Right lobe of liver (tissue), 6 donors: ENCODE data around the gene EVA1C. TPM values are rescaled to one million over a fixed set of nuclear protein-coding genes. Genes with fewer than 3 reads are reported as not detected.
A peak's percentile ranks its signal among the peaks of the same experiment; 100 is the strongest.

Experiments used
- ATAC-seq, 4 donors: fragments of 200-7000 bp; cut with Tn5 transposase; one replicate each; pipeline ENCODE4 v1.9.1; 2020; ENCODE audit warnings: mild to moderate bottlenecking in 4 of 4, moderate library complexity in 4 of 4
- DNase-seq, 3 donors: peaks; one replicate each; pipeline ENCODE4 v3.0.0-alpha.2; 2020
- H3K27ac ChIP-seq, 3 donors: fragments of 200-600 bp; one replicate each; pipeline ENCODE4 v1.8.0; 2022
- H3K27me3 ChIP-seq, 2 donors: fragments of 200-600 bp; one replicate each; pipeline ENCODE4 v1.8.0; 2022
- H3K36me3 ChIP-seq, 4 donors: fragments of 200-600 bp; sonication (generic) in 1 of 4; one replicate each; pipeline versions ENCODE4 v1.5.1 to v1.8.0; 2017 to 2022; ENCODE audit warnings: control low read depth in 1 of 4
- H3K4me1 ChIP-seq, 4 donors: fragments of 200-600 bp; sonication (generic) in 1 of 4; one replicate each; pipeline versions ENCODE4 v1.5.1 to v1.8.0; 2017 to 2022; ENCODE audit warnings: control low read depth in 1 of 4
- H3K4me3 ChIP-seq, 3 donors: fragments of 200-600 bp; one replicate each; pipeline ENCODE4 v1.8.0; 2022
- H3K9me3 ChIP-seq, 4 donors: fragments of 200-600 bp; sonication (generic) in 1 of 4; one replicate each; pipeline versions ENCODE4 v1.5.1 to v1.8.0; 2017 to 2022; ENCODE audit warnings: control low read depth in 1 of 4
- POLR2A ChIP-seq: fragments of 450-650 bp; IDR thresholded peaks from one replicate; pipeline ENCODE4 v1.6.1; 2017; ENCODE audit warnings: antibody characterized with exemption, mild to moderate bottlenecking
- WGBS: methylation state at CpG from one replicate; pipeline ENCODE4 v1.1.6; 2018; ENCODE audit warnings: low coverage, low lambda C conversion rate; ENCODE audit not compliant: insufficient coverage; ENCODE audit errors: missing lambda C conversion rate; 5-methylcytosine and 5-hydroxymethylcytosine counted together
- intact Hi-C, 2 donors: fragments of 100-400 bp; cut with DNase I; formaldehyde crosslinking; loops; one replicate each; pipeline versions ENCODE4 v1.11.2 to v1.14.1; 2022
- total RNA-seq, 6 experiments: library from RNA; depleted of rRNA in 2 of 6; stranded (reverse); fragments of >200 nt in 2 of 6; fragmentation: NEBNext Ultra II Directional in 3 of 6; extraction: Animal tissue kit (Norgen Biotek cat#: 25700) in 3 of 6; gene quantifications; one replicate each; pipeline versions ENCODE4 v1.1.0 to v1.2.4, GENCODE V29; 2016 to 2023
- TF ChIP-seq, protein P1 (sequence below), 4 donors: fragments of 200-600 bp in 3 of 4; fragments of 450-650 bp in 1 of 4; IDR thresholded peaks; one replicate each; pipeline versions ENCODE4 v1.5.1 to v1.8.0; 2016 to 2022; ENCODE audit warnings: antibody characterized with exemption in 4 of 4, mild to moderate bottlenecking in 2 of 4
- donor health status: DM: no; HTN: yes; CAD: no.
- donor health status: DM: no; HTN: no; CAD: no.
- donor health status: DM: no; HTN: no; CAD: no.
- donor health status: DM: no; HTN: yes; CAD: no.
- donor health status: DM: no; HTN: yes; CAD: no.

Gene EVA1C
- total RNA-seq, 6 experiments from 2014 or later, result 2.4 to 5.9 (median 4.2) TPM

- Histone ChIP-seq H3K27me3 (no peaks in the 10 kb centered on the region), H3K36me3 (peaks cover 0 to 53% (median 22%) of the 10 kb centered on the region in 4 donors), H3K4me1 (peaks cover 0 to 4% (median 0%) of the 10 kb centered on the region in 4 donors), H3K27ac (no peak overlapping the region), H3K9me3 (no peaks in the 10 kb centered on the region), H3K4me3 (no peak overlapping the region)
- WGBS, result 75% methylated on average over 6 of the region's 6 CpGs
- TF ChIP-seq, protein P1, sequence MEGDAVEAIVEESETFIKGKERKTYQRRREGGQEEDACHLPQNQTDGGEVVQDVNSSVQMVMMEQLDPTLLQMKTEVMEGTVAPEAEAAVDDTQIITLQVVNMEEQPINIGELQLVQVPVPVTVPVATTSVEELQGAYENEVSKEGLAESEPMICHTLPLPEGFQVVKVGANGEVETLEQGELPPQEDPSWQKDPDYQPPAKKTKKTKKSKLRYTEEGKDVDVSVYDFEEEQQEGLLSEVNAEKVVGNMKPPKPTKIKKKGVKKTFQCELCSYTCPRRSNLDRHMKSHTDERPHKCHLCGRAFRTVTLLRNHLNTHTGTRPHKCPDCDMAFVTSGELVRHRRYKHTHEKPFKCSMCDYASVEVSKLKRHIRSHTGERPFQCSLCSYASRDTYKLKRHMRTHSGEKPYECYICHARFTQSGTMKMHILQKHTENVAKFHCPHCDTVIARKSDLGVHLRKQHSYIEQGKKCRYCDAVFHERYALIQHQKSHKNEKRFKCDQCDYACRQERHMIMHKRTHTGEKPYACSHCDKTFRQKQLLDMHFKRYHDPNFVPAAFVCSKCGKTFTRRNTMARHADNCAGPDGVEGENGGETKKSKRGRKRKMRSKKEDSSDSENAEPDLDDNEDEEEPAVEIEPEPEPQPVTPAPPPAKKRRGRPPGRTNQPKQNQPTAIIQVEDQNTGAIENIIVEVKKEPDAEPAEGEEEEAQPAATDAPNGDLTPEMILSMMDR (IDR thresholded peaks at IDR 0.05), result no peak
- no peak for TF ChIP-seq POLR2A
- no peak for DNase-seq
- intact Hi-C loops, result no loop called here
- ATAC-seq, result no peak
Observed at GRCh38 chr21:32381571-32381970, 30.9 kb upstream of the EVA1C start.

- WGBS, result 81% methylated on average over 8 of the region's 10 CpGs
Observed at GRCh38 chr21:32382108-32382644, 30.3 kb upstream of the EVA1C start.

GRCh38 chr21:32383812-32384211 is 28.7 kb upstream of the EVA1C start:
- TF ChIP-seq, protein P1 (IDR thresholded peaks at IDR 0.05), result no peak
- no peak for TF ChIP-seq POLR2A
- H3K27me3 ChIP-seq, result no peaks in the 10 kb centered on the region
- 86% methylated on average over 2 of the region's 6 CpGs for WGBS
- peak in 2 of 4 donors; percentile 16 to 17 for ATAC-seq
- H3K4me3 ChIP-seq, result no peak overlapping the region
- peaks cover 0 to 48% (median 19%) of the 10 kb centered on the region in 4 donors for H3K36me3 ChIP-seq
- DNase-seq, result no peak
- no peak overlapping the region for H3K27ac ChIP-seq
- peaks cover 0 to 8% (median 0%) of the 10 kb centered on the region in 4 donors for H3K4me1 ChIP-seq
- no peaks in the 10 kb centered on the region for H3K9me3 ChIP-seq
- intact Hi-C loops, result no loop called here

More at GRCh38 chr21:32382108-32382644, 30.3 kb upstream of the EVA1C start:
- peaks cover 0 to 53% (median 22%) of the 10 kb centered on the region in 4 donors for H3K36me3 ChIP-seq
- H3K27me3 ChIP-seq, result no peaks in the 10 kb centered on the region
- no peak overlapping the region for H3K27ac ChIP-seq
- peaks cover 0 to 8% (median 0%) of the 10 kb centered on the region in 4 donors for H3K4me1 ChIP-seq
- TF ChIP-seq POLR2A, result no peak
- TF ChIP-seq, protein P1 (IDR thresholded peaks at IDR 0.05), result no peak
- intact Hi-C loops, result no loop called here
- no peaks in the 10 kb centered on the region for H3K9me3 ChIP-seq
- H3K4me3 ChIP-seq, result no peak overlapping the region
- DNase-seq (no peak), ATAC-seq (no peak)

DNA sequence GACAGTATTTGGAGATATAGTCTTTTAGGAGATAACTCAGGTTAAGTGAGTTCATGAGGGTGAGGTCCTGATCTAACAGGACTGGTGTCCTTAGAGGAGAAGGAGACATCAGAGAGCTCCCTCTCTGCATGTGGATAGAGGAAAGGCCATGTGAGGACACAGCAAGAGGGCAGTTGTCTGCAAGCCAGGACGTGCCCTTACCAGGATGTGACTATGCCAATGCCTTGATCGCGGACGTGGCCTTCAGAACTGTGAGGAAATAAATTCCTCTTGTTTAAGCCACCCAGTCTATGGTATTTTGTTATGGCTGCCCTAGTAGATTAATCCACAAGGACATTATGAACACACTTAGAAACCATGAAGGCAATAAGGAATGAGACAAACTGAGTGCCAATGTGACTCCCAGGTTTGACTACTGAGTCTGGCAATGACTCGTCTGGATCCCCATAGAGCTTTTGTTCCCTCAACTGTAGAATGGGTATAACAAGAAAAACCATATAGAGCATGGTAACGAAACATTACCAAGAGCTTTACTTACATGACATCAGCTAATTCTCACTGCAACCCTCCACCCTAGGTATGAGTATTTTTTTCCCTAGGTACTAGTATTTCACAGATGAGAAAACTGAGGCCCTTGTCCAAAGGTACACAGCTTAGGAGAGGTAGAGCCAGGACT is 26.2 kb upstream of the EVA1C start:
- ATAC-seq, result peak; percentile 73 to 92 (median 85)
- intact Hi-C loops, result no loop called here

More for the DNA sequence above, 26.2 kb upstream of the EVA1C start:
- DNase-seq, result peak in 2 of 3 donors; percentile 51 to 53
- H3K4me1 ChIP-seq, result peaks cover 0 to 9% (median under 1%) of the 10 kb centered on the region in 4 donors
- no peak overlapping the region for H3K27ac ChIP-seq
- H3K27me3 ChIP-seq, result no peaks in the 10 kb centered on the region
- 40% methylated on average over 5 of the region's 6 CpGs for WGBS
- no peak overlapping the region for H3K4me3 ChIP-seq
- no peak for TF ChIP-seq POLR2A
- TF ChIP-seq, protein P1 (IDR thresholded peaks at IDR 0.05), result no peak
- H3K9me3 ChIP-seq, result no peaks in the 10 kb centered on the region
- H3K36me3 ChIP-seq, result peaks cover 0 to 31% (median 13%) of the 10 kb centered on the region in 4 donors
